SK-N-SH (cell line): ENCODE data around the gene EWSR1. TPM values are rescaled to one million over a fixed set of nuclear protein-coding genes. Genes with fewer than 3 reads are reported as not detected.

Experiments
- CTCF ChIA-PET: fragments of 300-600, 350-600 bp; formaldehyde crosslinking; extraction: SDS; loops from one replicate; lab custom pipeline; 2021; lab: Yijun Ruan, JAX
- POLR2A ChIA-PET: fragments of 350-600 bp; sonication (Branson Sonifier 250); formaldehyde crosslinking; extraction: SDS; loops from one replicate; lab custom pipeline; 2020; ENCODE audit warnings: antibody characterized with exemption, inconsistent platforms; lab: Yijun Ruan, JAX
- DNase-seq: peaks from one replicate; pipeline ENCODE4 v3.0.0; 2012
- H2AFZ ChIP-seq: fragments of 200-600 bp; sonication (generic); 2 replicates; pipeline ENCODE4 v1.8.1; 2016; ENCODE audit warnings: antibody characterized with exemption, mild to moderate bottlenecking, low read depth
- H3F3A ChIP-seq: fragments of 200-600 bp; sonication (generic); replicated peaks from 2 replicates; pipeline ENCODE3; 2016; ENCODE audit warnings: antibody characterized with exemption, mild to moderate bottlenecking; ENCODE audit not compliant: insufficient read depth
- H3K27ac ChIP-seq, 2 experiments: fragments of 200-500 bp in 1 of 2; fragments of 200-600 bp in 1 of 2; sonication (Bioruptor generic) in 1 of 2; sonication (generic), shearing (Covaris generic) in 1 of 2; 2 replicates each; pipeline versions ENCODE4 v1.5.1 to v1.6.1; 2014 to 2016; ENCODE audit warnings: low read depth in 2 of 2, inconsistent platforms in 1 of 2, low read length in 1 of 2, mild to moderate bottlenecking in 1 of 2, mixed read lengths in 1 of 2
- H3K27me3 ChIP-seq: fragments of 200-600 bp; sonication (generic), shearing (Covaris generic); 2 replicates; pipeline ENCODE4 v1.6.1; 2016; ENCODE audit warnings: mixed run types; ENCODE audit not compliant: insufficient read depth
- H3K36me3 ChIP-seq, 2 experiments: fragments of 200-500 bp in 1 of 2; fragments of 200-600 bp in 1 of 2; sonication (Bioruptor generic) in 1 of 2; sonication (generic) in 1 of 2; replicated peaks in 1 of 2; 2 replicates each; pipeline versions ENCODE3 to v1.5.1; 2014 to 2016; ENCODE audit warnings: low read length in 1 of 2, mild to moderate bottlenecking in 1 of 2; ENCODE audit not compliant: insufficient read depth in 2 of 2, control insufficient read depth in 1 of 2
- H3K4me1 ChIP-seq, 2 experiments: fragments of 200-500 bp in 1 of 2; fragments of 200-600 bp in 1 of 2; sonication (Bioruptor generic) in 1 of 2; sonication (generic), shearing (Covaris generic) in 1 of 2; 2 replicates each; pipeline versions ENCODE4 v1.5.1 to v1.6.1; 2014 to 2016; ENCODE audit warnings: low read depth in 1 of 2, low read length in 1 of 2, mixed run types in 1 of 2; ENCODE audit not compliant: insufficient read depth in 2 of 2, control insufficient read depth in 1 of 2
- H3K4me2 ChIP-seq: fragments of 200-600 bp; sonication (generic), shearing (Covaris generic); 2 replicates; pipeline ENCODE4 v1.6.1; 2017; ENCODE audit warnings: mixed run types
- H3K4me3 ChIP-seq, 2 experiments: fragments of 200-500 bp in 1 of 2; fragments of 200-600 bp in 1 of 2; sonication (Bioruptor generic) in 1 of 2; sonication (generic), shearing (Covaris generic) in 1 of 2; 2 replicates each; pipeline versions ENCODE4 v1.5.1 to v1.8.1; 2014 to 2016; ENCODE audit warnings: low read depth in 2 of 2, inconsistent platforms in 1 of 2, low read length in 1 of 2, mild to moderate bottlenecking in 1 of 2, mixed read lengths in 1 of 2, moderate library complexity in 1 of 2
- H3K79me2 ChIP-seq: fragments of 200-600 bp; sonication (generic); 2 replicates; pipeline ENCODE4 v1.8.1; 2017; ENCODE audit warnings: mild to moderate bottlenecking; ENCODE audit not compliant: insufficient read depth
- H3K9ac ChIP-seq: fragments of 200-600 bp; sonication (generic); 2 replicates; pipeline ENCODE4 v1.6.1; 2017; ENCODE audit warnings: mixed run types
- H3K9me2 ChIP-seq: fragments of 200-600 bp; sonication (generic); 2 replicates; pipeline ENCODE4 v1.6.1; 2017; ENCODE audit warnings: mixed run types
- H3K9me3 ChIP-seq: fragments of 200-600 bp; sonication (generic); 2 replicates; pipeline ENCODE4 v1.6.1; 2017; ENCODE audit warnings: mixed run types, mild to moderate bottlenecking, moderate library complexity
- H4K20me1 ChIP-seq: fragments of 200-600 bp; sonication (generic); 2 replicates; pipeline ENCODE4 v1.6.1; 2017; ENCODE audit warnings: mild to moderate bottlenecking, mixed run types; ENCODE audit not compliant: insufficient read depth
- CHD2 ChIP-seq: fragments of 150-350 bp; IDR thresholded peaks from 2 replicates; pipeline ENCODE4 v1.6.1; 2018; ENCODE audit warnings: low read length; ENCODE audit not compliant: partially characterized antibody
- ELF1 ChIP-seq: IDR thresholded peaks from 2 replicates; pipeline ENCODE4 v1.4.0; 2012
- EP300 ChIP-seq, 2 experiments: IDR thresholded peaks; 2 replicates each; pipeline versions ENCODE4 v1.4.0 to v1.6.1; 2012; ENCODE audit warnings: borderline replicate concordance in 1 of 2, low read depth in 1 of 2, low read length in 1 of 2
- EZH2phosphoT487 ChIP-seq: fragments of 200-600 bp; sonication (generic); IDR thresholded peaks from 2 replicates; pipeline ENCODE4 v1.6.1; 2017; ENCODE audit warnings: low read depth, mixed run types, mild to moderate bottlenecking, antibody characterized with exemption, moderate library complexity, borderline replicate concordance
- FOSL2 ChIP-seq: IDR thresholded peaks from 2 replicates; pipeline ENCODE4 v1.4.0; 2012; ENCODE audit warnings: low read depth, mild to moderate bottlenecking, moderate library complexity, borderline replicate concordance
- FOXJ3 ChIP-seq: sonication (generic); formaldehyde crosslinking; IDR thresholded peaks from 2 replicates; pipeline ENCODE4 v1.5.1; 2020; ENCODE audit warnings: mild to moderate bottlenecking, missing genetic modification reagents
- FOXM1 ChIP-seq: IDR thresholded peaks from 2 replicates; pipeline ENCODE4 v1.4.0; 2012; ENCODE audit warnings: low read depth, mild to moderate bottlenecking
- JUND ChIP-seq: IDR thresholded peaks from 2 replicates; pipeline ENCODE4 v1.4.0; 2012
- MAX ChIP-seq: IDR thresholded peaks from 2 replicates; pipeline ENCODE4 v1.4.0; 2012; ENCODE audit warnings: low read depth
- MEF2A ChIP-seq: IDR thresholded peaks from 2 replicates; pipeline ENCODE4 v1.4.0; 2012; ENCODE audit warnings: low read depth, borderline replicate concordance
- MXI1 ChIP-seq: IDR thresholded peaks from 2 replicates; pipeline ENCODE4 v1.6.1; 2012; ENCODE audit warnings: mild to moderate bottlenecking, low read depth, low read length, improper control_type of control experiment
- NRF1 ChIP-seq: IDR thresholded peaks from 2 replicates; pipeline ENCODE4 v1.6.1; 2012; ENCODE audit warnings: low read depth, mild to moderate bottlenecking, low read length
- PBX3 ChIP-seq: IDR thresholded peaks from 2 replicates; pipeline ENCODE4; 2012
- POLR2AphosphoS5 ChIP-seq: IDR thresholded peaks from 2 replicates; pipeline ENCODE4 v1.6.1; 2012; ENCODE audit warnings: low read depth, low read length
- RAD21 ChIP-seq: IDR thresholded peaks from 2 replicates; pipeline ENCODE4 v1.6.1; 2012; ENCODE audit warnings: mild to moderate bottlenecking, low read length
- RCOR1 ChIP-seq: fragments of 150-350 bp; IDR thresholded peaks from 2 replicates; pipeline ENCODE4 v1.6.1; 2017; ENCODE audit warnings: antibody characterized with exemption, low read length
- RFX5 ChIP-seq: IDR thresholded peaks from 2 replicates; pipeline ENCODE4 v1.6.1; 2012; ENCODE audit warnings: mild to moderate bottlenecking, improper control_type of control experiment, low read length
- RXRA ChIP-seq: IDR thresholded peaks from 2 replicates; pipeline ENCODE4 v1.4.0; 2012; ENCODE audit warnings: low read depth, mild to moderate bottlenecking, borderline replicate concordance
- SMC3 ChIP-seq: IDR thresholded peaks from 2 replicates; pipeline ENCODE4 v1.6.1; 2012; ENCODE audit warnings: low read depth, low read length, improper control_type of control experiment
- TAF1 ChIP-seq: IDR thresholded peaks from 2 replicates; pipeline ENCODE4 v1.6.1; 2012; ENCODE audit warnings: low read depth, mild to moderate bottlenecking, low read length, moderate library complexity, borderline replicate concordance
- TCF12 ChIP-seq: IDR thresholded peaks from 2 replicates; pipeline ENCODE4 v1.4.0; 2012
- TEAD4 ChIP-seq: IDR thresholded peaks from 2 replicates; pipeline ENCODE4 v1.4.0; 2012; ENCODE audit warnings: mild to moderate bottlenecking, borderline replicate concordance; ENCODE audit not compliant: insufficient read depth
- USF1 ChIP-seq: IDR thresholded peaks from 2 replicates; pipeline ENCODE4 v1.4.0; 2012; ENCODE audit warnings: low read depth, borderline replicate concordance
- USF2 ChIP-seq: fragments of 150-350 bp; IDR thresholded peaks from 2 replicates; pipeline ENCODE4 v1.6.1; 2017; ENCODE audit warnings: antibody characterized with exemption, low read length, low read depth, borderline replicate concordance
- YY1 ChIP-seq: IDR thresholded peaks from 2 replicates; pipeline ENCODE4 v1.4.0; 2012; ENCODE audit warnings: low read depth, mild to moderate bottlenecking
- WGBS: methylation state at CpG from one replicate; pipeline ENCODE4 v1.1.6; 2017; ENCODE audit warnings: low lambda C conversion rate; 5-methylcytosine and 5-hydroxymethylcytosine counted together
- polyA plus RNA-seq, 3 experiments: library from polyadenylated mRNA; depleted of rRNA; stranded (reverse); fragments of >200 nt; gene quantifications; 2 replicates each; pipeline ENCODE4 v1.2.3, GENCODE V29; 2012
- TF ChIP-seq, protein P1 (sequence below): IDR thresholded peaks from 2 replicates; pipeline ENCODE4 v1.4.0; 2012; ENCODE audit warnings: low read depth, borderline replicate concordance
- TF ChIP-seq, protein P2 (sequence below): fragments of 200-600 bp; sonication (generic); IDR thresholded peaks from 2 replicates; pipeline ENCODE4 v1.6.1; 2017; ENCODE audit warnings: antibody characterized with exemption, mild to moderate bottlenecking, moderate library complexity
- TF ChIP-seq, protein P3 (sequence below): fragments of 150-350 bp; IDR thresholded peaks from 2 replicates; pipeline ENCODE4 v1.6.1; 2016; ENCODE audit warnings: mild to moderate bottlenecking, low read depth, low read length

EWSR1 gene
- polyA plus RNA-seq, 1 of the 3 experiments (the other 2 are of a cell fraction) = 173 TPM

DNA sequence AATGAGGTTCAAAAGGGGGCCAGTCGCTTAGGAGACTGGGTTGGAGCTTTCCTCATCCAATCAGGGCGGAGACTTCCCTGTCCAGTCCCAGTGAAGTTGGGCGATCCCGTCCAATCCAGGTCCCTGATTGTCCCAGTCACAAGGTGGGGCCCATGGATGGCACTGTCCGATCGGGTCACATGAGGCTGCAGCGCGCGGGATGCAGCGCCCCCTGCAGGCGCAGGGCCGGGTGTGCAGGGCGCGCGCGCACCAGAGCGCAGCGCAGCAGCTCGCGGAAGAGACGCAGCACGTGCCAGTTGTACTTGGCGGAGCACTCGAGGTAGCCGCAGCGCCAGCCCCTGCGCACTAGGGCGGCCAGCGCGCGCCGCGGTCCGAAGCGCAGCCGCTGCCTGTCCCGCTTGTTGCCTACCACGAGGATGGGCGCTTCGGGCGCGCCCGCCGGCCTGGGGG is 45.1 kb downstream of the EWSR1 start:
- peaks cover 18% of the 10 kb centered on the region; the same call in 1 of the 2 replicates for H4K20me1 ChIP-seq
- H3K27ac ChIP-seq = no peak overlapping the region
- peaks cover 6 to 7% of the 10 kb centered on the region in 2 experiments for H3K36me3 ChIP-seq
- no peak overlapping the region for H2AFZ ChIP-seq
- no peaks in the 10 kb centered on the region for H3F3A ChIP-seq
- H3K9me3 ChIP-seq = no peaks in the 10 kb centered on the region
- no peak overlapping the region for H3K4me3 ChIP-seq
- peaks cover 21% of the 10 kb centered on the region for H3K27me3 ChIP-seq
- peak; percentile 86 for DNase-seq
- no peak overlapping the region for H3K9ac ChIP-seq
- ChIA-PET CTCF (interaction anchor here (0.5 to 4.5 kb wide), 16 partner anchors 9 to 105 kb away, joined by 3 to 35 read pairs (median 5); no protein-coding TSS in a partner anchor), POLR2A (no interaction called here)
- no peak for TF ChIP-seq TCF12
- TF ChIP-seq, protein P1, sequence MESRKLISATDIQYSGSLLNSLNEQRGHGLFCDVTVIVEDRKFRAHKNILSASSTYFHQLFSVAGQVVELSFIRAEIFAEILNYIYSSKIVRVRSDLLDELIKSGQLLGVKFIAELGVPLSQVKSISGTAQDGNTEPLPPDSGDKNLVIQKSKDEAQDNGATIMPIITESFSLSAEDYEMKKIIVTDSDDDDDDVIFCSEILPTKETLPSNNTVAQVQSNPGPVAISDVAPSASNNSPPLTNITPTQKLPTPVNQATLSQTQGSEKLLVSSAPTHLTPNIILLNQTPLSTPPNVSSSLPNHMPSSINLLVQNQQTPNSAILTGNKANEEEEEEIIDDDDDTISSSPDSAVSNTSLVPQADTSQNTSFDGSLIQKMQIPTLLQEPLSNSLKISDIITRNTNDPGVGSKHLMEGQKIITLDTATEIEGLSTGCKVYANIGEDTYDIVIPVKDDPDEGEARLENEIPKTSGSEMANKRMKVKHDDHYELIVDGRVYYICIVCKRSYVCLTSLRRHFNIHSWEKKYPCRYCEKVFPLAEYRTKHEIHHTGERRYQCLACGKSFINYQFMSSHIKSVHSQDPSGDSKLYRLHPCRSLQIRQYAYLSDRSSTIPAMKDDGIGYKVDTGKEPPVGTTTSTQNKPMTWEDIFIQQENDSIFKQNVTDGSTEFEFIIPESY = peak; percentile 46; the same call in 1 of the 2 replicates
- TF ChIP-seq MAX = peak; percentile 63; the same call in 1 of the 2 replicates
- TF ChIP-seq EZH2phosphoT487 = no peak
- no peak for TF ChIP-seq RCOR1
- no peak for TF ChIP-seq CHD2
- TF ChIP-seq SMC3 = no peak
- no peak for TF ChIP-seq RFX5
- TF ChIP-seq USF1 = peak; percentile 34; the same call in 1 of the 2 replicates
- no peak for TF ChIP-seq TEAD4
- TF ChIP-seq JUND = no peak
- TF ChIP-seq ELF1 = no peak
- TF ChIP-seq TAF1 = no peak
- TF ChIP-seq MEF2A = no peak
- TF ChIP-seq FOXJ3 (CRISPR knock-in tag) = no peak
- TF ChIP-seq FOXM1 = no peak
- TF ChIP-seq NRF1 = no peak
- TF ChIP-seq, protein P2, sequence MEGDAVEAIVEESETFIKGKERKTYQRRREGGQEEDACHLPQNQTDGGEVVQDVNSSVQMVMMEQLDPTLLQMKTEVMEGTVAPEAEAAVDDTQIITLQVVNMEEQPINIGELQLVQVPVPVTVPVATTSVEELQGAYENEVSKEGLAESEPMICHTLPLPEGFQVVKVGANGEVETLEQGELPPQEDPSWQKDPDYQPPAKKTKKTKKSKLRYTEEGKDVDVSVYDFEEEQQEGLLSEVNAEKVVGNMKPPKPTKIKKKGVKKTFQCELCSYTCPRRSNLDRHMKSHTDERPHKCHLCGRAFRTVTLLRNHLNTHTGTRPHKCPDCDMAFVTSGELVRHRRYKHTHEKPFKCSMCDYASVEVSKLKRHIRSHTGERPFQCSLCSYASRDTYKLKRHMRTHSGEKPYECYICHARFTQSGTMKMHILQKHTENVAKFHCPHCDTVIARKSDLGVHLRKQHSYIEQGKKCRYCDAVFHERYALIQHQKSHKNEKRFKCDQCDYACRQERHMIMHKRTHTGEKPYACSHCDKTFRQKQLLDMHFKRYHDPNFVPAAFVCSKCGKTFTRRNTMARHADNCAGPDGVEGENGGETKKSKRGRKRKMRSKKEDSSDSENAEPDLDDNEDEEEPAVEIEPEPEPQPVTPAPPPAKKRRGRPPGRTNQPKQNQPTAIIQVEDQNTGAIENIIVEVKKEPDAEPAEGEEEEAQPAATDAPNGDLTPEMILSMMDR = peak; percentile 69
- TF ChIP-seq MXI1 = no peak
- no peak for TF ChIP-seq EP300 (IDR thresholded peaks at IDR 0.05; ENCODE audit: borderline replicate concordance in 1 of 2, low read depth in 1 of 2, low read length in 1 of 2)
- TF ChIP-seq, protein P3, sequence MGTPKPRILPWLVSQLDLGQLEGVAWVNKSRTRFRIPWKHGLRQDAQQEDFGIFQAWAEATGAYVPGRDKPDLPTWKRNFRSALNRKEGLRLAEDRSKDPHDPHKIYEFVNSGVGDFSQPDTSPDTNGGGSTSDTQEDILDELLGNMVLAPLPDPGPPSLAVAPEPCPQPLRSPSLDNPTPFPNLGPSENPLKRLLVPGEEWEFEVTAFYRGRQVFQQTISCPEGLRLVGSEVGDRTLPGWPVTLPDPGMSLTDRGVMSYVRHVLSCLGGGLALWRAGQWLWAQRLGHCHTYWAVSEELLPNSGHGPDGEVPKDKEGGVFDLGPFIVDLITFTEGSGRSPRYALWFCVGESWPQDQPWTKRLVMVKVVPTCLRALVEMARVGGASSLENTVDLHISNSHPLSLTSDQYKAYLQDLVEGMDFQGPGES = no peak
- no peak for TF ChIP-seq POLR2AphosphoS5
- TF ChIP-seq FOSL2 = no peak
- TF ChIP-seq USF2 = no peak
- TF ChIP-seq RAD21 = no peak
- no peak for TF ChIP-seq RXRA
- no peak for TF ChIP-seq YY1
- no peak; the same call in 1 of the 2 replicates for TF ChIP-seq PBX3
- peaks cover 18 to 27% of the 10 kb centered on the region in 2 experiments; a peak in 3 of 4 replicates for H3K4me1 ChIP-seq
- H3K79me2 ChIP-seq = peaks cover 20% of the 10 kb centered on the region
- H3K4me2 ChIP-seq = no peak overlapping the region
- 46% methylated on average over 9 of the region's 44 CpGs for WGBS
- no peaks in the 10 kb centered on the region for H3K9me2 ChIP-seq
